GM10847 (cell line): ENCODE measurements around the gene AP5Z1.

ENCODE experiments used
- POLR2A ChIP-seq: IDR thresholded peaks from 2 replicates; pipeline ENCODE4 v1.6.1; 2011; ENCODE audit not compliant: insufficient read length; ENCODE audit errors: extremely low read depth

Gene AP5Z1

DNA sequence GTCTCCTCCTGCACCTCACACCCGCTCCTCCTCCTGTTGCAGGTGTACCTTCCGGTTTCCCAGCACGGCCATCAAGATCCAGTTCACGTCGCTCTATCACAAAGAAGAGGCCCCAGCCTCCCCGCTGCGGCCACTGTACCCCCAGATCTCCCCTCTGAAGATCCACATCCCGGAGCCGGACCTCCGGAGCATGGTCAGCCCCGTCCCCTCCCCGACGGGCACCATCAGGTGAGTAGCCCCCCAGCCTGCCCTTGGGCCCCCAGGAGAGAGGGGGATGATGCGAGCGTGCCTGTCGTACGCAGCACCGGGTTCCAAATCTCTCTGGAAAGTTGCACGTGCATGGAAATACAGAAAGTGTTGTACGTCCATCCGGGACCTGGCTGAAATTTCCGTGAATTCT lies 34.6 kb upstream of the AP5Z1 start:
- TF ChIP-seq POLR2A: no peak

GRCh38 chr7:4742051-4742573 lies 33.3 kb upstream of the AP5Z1 start:
- no peak for TF ChIP-seq POLR2A

GRCh38 chr7:4742852-4743251 lies 32.6 kb upstream of the AP5Z1 start:
- no peak for TF ChIP-seq POLR2A

DNA sequence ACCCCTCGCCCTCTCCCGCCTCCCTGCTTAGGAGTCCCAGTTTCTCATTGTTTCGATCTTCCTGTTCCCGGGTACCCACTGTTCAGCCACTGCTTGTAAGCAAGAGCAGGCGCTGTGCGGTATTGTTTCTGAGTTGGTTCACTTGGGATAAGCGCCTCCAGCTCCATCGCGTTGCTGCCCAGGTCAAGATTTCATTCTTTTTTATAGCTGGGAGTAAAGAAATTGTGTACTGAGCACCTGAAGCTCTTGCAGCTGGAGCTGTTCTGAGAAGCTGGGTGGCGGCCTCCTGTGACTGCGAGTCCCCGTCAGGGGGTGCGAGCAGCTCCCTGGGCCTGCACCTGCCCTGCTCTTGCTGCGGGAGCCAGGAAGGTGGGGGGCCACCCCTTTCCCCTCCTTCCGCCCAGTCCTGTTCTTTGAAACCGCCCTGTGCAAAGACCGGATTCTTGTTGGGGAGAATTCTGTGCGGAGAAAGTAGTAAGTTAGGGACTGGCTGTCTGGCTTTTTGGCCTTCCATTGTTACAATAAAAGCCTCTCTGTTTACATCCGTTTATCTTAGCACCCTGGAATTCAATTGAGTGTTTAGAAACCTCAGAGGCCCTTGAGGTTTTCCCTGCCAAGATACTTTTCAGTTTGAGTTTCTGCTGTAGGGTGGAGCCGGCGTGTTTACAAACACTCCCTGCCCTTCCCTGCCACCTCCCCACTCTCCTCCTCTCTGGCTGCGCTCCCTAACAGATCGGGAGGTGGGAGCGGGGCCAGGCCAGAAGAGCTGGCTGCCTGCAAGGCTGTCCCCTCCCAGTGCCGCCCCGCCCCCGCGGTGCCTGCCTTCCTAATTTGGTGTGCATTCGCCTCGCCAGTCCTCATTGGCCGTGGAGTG lies 30.8 kb upstream of the AP5Z1 start:
- TF ChIP-seq POLR2A: peak; percentile 9

GRCh38 chr7:4745265-4745919 lies 30.0 kb upstream of the AP5Z1 start:
- no peak for TF ChIP-seq POLR2A

DNA sequence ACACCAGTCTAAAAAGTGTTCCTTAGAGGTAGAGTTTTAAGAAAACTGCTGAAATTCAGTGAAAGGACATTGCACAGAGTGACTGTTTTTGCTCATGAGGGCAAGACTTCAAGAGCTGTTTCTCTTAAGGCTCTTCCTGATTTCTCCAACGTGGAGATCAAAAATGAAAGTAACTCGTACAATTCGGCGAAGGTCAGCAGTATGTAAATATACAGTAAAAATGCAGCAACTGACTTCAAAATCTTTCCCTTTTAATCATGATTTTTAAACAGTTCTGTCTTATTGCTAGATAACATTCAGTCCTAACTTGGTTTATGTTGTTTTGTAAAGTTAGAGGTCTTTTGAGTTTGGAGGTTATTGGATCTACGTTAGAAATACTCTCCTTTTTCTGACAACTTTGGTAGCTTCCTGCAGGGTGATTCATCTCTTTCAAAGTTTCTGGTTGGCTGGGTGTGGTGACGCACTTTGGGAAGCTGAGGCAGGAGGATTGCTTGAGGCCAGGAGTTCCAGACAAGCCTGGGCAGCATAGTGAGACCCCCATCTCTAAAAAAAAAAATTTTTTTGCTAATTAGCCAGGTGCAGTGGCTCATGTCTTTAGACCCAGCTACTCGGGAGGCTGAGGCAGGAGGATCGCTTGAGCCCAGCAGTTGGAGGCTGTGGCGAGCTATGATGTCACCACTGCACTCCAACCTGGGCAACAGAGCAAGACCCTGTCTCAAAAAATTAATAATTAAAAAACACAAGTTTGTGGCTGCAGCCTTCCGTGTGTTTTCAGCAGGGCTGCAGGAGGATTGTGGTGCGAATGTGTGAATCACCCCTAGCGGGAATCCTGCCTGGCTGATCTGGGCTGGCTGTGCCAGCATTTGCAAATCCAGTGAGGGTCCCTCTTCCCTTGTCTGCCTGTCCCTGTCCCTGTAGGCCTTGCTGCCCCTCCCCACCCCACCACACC lies 29.2 kb upstream of the AP5Z1 start:
- no peak for TF ChIP-seq POLR2A

GRCh38 chr7:4747013-4747412 lies 28.4 kb upstream of the AP5Z1 start:
- TF ChIP-seq POLR2A: no peak

GRCh38 chr7:4747746-4748145 lies 27.7 kb upstream of the AP5Z1 start:
- no peak for TF ChIP-seq POLR2A

DNA sequence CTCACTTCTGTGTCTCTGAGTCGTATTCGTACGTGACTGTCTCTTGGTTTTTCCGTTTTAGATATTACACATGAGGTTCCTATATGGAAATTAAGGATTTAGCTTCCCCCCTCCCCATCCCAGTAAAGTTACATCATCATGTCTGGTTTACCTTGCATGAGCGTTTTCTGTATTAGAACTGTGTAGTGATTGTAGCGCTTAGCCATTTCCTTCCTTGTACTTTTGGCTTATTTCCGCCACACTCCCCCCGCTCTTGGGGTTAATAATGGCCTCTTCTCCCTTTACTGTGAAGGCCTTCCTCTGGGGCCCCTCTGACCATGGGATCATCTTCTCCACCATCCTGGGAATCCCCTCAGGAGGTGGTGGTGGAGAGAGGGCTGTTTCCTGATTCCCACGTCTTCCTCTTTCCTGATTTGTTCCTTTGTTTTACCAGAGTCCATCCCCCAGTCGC lies 27.2 kb upstream of the AP5Z1 start:
- no peak for TF ChIP-seq POLR2A

GRCh38 chr7:4749363-4749762 lies 26.1 kb upstream of the AP5Z1 start:
- TF ChIP-seq POLR2A: no peak

- TF ChIP-seq POLR2A: no peak
Measured at GRCh38 chr7:4749798-4750197, 25.6 kb upstream of the AP5Z1 start.

GRCh38 chr7:4751398-4751947 lies 23.9 kb upstream of the AP5Z1 start:
- TF ChIP-seq POLR2A: no peak

DNA sequence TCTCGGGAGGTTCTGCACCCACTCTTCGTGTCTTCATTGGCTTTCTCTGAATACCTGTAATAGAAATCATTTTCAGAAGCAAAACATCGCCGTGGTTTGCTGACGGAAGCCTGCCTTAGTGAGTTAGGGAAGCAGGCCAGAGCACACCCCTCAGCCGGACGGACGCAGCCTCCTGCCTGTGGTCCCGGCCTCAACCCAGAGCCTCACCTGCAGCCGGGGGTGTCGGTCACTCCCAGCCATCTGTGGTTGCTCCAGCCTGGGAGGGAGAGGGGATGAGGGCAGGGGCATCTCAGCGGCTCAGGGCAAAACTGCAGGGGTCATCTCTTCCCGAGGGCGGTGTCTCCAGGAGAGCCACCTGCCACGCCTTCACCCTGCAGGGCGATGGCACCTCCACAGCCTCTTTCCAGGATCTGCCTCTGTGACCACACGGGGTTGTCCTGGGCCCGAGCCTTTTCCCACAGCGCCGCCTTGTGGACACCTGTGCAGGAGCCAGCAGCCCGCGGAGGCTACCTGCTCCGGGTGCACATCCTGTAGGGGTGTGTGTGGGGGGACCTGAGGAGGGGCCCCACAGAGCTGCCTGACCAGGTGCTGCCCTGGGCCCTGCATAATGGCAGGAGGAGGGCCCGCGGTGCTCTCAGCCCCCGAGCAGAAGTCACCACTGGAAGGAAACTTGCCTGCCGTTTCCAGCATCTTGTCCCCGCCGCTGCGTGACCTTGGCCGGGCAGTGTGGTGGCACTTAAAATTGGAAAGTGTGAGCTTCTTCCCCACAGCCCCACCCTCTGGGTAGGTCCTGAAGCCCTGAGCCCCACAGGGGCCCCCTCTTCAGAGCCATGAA lies 21.6 kb upstream of the AP5Z1 start:
- TF ChIP-seq POLR2A: no peak

- no peak for TF ChIP-seq POLR2A
Measured at GRCh38 chr7:4754433-4755010, 20.9 kb upstream of the AP5Z1 start.
